Tracheal epithelial cell (primary cell): Measurements from ENCODE around the gene SCRN3. TPM values are rescaled to one million over a fixed set of nuclear protein-coding genes. Genes with fewer than 3 reads are reported as not detected.

Experiments
- total RNA-seq: library from RNA; depleted of rRNA; stranded (reverse); fragments of >200 nt; gene quantifications from 2 replicates; pipeline ENCODE4 v1.2.1, GENCODE V29; 2014

Gene SCRN3, protein sequence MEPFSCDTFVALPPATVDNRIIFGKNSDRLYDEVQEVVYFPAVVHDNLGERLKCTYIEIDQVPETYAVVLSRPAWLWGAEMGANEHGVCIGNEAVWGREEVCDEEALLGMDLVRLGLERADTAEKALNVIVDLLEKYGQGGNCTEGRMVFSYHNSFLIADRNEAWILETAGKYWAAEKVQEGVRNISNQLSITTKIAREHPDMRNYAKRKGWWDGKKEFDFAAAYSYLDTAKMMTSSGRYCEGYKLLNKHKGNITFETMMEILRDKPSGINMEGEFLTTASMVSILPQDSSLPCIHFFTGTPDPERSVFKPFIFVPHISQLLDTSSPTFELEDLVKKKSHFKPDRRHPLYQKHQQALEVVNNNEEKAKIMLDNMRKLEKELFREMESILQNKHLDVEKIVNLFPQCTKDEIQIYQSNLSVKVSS
- total RNA-seq: 14.9 and 35.8 TPM in 2 replicates

GRCh38 chr2:174395284-174395968, at the start of gene SCRN3:
Gene SCRN3, plus strand, starts transcription at chr2:174395730. Its CDS starts 2,554 bp downstream, at chr2:174398284.

Other genes with a start within 250 kb of the SCRN3 start
- gene OLA1, start 147.2 kb upstream of the SCRN3 start, total RNA-seq: 103 and 166 TPM in 2 replicates
- not detected in 2 replicates for gene SP9, start 60.8 kb upstream of the SCRN3 start, total RNA-seq
- gene GPR155, start 91.3 kb downstream of the SCRN3 start, total RNA-seq: 1.7 and 2.3 TPM in 2 replicates
- gene WIPF1, start 202.1 kb downstream of the SCRN3 start, total RNA-seq: 1.3 and 1.4 TPM in 2 replicates